Forelimb muscle (tissue), 1 donor: ENCODE data around the gene TADA2B. TPM values are rescaled to one million over a fixed set of nuclear protein-coding genes. Genes with fewer than 3 reads are reported as not detected.

Experiments
- DNase-seq: peaks from one replicate; pipeline ENCODE4 v3.0.0-alpha.2; 2013; ENCODE audit warnings: low read depth
- polyA plus RNA-seq: library from polyadenylated mRNA; unstranded; fragments of 120-200 nt; gene quantifications from one replicate; pipeline ENCODE4 v1.2.1, GENCODE V29; 2013; ENCODE audit not compliant: insufficient read length

The TADA2B gene
- polyA plus RNA-seq, 1 donor: 22.0 TPM

DNA sequence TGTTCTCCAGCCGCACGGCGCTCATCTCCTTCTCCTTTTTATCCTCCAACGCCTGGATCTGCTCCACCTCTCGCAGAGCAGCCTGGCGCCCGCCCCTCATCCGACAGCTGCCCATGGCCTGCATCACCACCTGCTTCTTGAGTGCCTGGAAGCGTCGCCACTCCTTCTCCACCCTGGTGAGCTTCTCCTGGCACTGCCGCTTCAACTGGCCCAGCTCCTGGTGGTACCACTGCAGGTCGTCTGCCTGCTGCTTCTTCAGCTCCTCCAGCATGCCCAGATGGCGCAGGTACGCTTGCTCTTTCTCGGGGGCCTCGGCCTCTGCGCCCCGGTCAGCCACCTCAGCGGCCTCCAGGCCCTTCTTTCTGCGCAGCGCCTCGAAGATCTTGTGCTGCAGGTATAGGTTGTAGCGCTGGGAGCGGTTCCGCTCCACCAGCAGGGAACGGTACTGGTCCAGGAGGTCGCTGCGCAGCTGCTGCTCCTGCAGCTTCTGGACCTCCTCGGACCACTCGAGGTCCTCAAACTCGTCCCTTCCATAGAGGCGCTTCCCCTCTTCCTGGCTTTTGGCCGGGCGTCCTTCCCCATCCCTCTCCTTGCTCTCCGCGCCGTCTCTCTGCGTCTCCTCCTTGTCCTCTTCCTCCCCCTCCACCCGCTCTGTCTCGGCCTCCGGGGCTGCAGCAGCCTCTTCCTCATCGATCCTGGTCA lies 1.2 kb upstream of the TADA2B start:
- DNase-seq: no peak

DNA sequence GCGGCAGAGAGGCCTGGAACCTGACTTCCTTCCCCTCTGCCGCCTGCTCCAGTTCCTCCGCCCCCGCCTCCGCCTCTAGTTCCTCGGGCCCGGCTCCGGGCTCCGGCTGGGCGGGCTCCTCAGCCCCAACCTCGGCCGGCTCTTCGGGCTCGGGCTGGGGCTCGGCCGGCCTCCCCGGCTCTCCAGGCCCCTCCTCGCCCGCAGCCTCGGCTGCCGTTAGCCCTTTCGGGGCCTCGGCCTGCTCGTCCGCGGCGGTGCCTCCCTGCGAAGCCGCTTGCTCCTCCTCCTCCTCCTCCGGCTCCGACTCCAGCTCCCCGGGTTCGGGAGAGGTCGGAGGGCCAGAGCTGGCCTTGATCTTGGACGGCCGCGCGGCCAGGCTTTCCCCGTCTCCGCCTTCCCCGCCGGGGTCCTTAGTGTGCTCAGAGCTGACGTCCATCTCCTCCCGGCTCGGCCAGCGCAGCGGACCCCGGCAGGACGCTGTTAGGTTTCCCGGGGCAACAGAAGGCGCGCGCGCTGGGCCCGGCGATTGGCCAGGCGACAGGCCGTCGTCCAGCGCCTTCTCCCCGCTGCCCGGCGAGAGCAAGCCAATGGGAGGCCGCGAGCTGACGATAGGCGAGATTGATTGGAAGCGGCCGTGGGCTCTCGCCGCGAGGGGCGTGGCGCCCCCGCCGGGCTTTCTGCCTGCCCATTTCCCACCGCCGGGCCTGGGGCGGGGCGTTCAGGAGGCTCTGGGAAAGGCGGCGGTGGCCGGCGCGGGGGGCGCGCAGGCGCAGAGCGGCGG lies 479 bp upstream of the TADA2B start:
- DNase-seq: peak; percentile 93

DNA sequence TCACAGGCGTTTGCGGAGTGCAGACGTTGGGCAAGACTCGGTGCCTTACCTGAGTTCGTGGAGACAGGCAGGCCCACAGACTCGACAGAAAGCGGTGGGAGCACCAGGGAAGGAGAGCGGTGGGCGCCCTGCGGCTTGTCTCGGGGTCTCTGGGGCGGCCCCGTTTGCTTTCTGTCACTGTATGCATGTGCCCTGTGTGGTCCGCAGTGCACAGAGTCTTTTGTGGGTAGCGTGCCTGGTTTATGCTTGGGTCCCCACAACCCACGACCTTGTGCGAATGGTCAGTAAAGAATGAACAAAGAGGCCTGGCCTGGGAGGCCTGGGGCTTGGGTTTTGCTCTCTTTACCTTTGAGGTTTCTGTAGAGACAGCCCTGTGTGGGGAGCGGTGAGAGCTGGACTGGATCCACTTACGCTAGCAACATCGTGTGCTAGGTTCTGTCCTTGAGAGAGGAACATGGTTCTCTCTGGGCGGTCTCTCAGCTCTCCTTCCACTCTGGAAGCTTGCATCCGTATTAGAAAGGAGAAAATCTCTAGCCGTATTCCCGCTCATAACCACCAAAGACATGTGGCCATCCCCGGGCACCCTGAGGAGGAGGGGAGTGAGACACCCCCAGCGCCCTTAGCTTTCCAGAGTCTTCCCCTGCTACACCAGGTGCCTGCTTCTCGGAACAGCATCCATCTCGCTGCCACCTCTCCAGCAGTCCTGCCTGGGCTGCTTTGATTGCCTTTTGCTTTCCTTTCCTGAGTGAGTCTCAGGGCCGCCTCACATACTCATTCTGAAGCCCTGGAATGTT lies 1.2 kb downstream of the TADA2B start:
- no peak for DNase-seq

DNA sequence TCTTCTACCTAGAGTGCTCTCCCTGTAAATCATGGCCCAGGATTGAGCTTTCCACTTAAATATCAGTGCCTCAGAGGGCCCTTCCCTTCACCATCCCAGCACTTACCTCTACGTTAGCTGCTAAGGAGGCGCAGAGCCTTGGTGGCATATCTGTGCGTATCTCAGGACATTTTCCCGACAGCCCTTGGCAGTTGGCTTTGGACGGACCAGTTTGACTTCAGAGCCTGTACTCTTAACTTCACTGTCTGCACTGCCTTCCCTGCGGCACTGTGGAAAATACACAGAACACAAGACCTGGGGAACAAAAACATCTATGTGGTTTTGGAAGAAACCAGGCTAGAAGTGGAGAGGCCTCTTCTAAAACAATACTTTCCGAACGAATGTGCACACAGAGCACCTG lies 2.4 kb downstream of the TADA2B start:
- DNase-seq: no peak

DNA sequence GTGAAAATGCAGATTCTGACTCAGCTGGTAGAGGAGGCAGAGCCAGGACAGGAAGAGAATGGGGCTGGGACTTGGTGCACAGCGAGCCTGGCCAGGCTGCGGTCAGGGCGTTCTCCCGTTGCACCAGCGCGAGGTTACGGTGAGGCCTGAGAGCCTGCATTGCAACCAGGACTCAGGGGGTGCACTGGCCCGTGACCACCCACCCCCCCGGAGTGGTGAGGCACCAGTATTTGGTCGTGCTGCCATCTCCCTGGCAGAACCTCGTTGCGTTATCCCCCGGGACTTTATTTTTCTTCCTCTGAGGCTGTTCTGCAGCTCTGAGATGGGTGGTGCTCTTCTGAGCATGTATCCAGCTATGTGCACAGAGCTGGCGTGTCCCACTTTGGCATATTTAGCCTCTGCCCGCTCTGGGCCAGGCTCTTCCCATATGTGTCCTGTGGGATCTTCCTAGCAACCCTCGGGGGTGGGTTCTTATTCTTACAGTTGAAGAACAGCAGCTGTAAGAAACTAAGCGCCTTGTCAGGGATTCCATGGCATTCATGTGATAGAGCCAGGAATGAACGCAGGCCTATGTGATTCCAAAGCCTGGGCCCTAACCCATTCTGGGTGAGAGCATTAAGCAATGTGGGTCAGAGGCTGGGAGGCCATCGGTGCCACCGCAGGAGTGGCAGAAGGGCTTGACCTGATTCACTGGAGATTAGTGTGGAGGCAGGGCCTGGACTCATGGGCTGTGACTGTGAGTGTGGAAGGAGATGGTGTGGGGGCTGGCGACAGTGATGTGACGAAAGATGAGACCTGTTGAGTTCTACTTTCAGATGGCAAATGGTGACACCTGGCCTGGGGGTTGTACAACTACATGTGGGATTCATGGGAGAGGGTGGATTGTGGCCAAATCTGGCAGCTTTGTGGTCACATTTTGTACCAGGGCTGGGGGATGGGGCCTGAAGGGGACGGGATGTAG lies 3.1 kb downstream of the TADA2B start:
- DNase-seq: no peak

GRCh38 chr4:7046971-7047370 lies 3.8 kb downstream of the TADA2B start:
- DNase-seq: no peak

DNA sequence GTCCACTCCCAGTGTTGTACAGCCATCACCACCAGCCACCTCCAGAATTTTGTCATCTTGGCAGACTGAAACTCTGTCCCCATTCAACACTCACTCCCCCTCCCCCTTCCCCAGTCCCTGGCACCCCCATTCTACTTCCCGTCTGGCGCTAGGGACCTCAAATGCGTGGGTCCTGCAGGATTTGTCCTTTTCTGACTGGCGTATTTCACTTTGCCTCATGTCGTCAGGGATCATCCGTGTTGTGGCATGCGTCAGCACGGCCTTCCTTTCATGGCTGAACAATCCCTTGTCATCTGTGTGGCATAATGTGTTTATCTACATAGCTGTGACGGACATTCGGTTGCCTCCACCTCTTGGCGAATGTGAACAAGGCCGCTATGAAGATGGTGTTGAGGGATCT lies 5.5 kb downstream of the TADA2B start:
- DNase-seq: no peak

GRCh38 chr4:7049295-7049694 lies 6.1 kb downstream of the TADA2B start:
- DNase-seq: no peak

DNA sequence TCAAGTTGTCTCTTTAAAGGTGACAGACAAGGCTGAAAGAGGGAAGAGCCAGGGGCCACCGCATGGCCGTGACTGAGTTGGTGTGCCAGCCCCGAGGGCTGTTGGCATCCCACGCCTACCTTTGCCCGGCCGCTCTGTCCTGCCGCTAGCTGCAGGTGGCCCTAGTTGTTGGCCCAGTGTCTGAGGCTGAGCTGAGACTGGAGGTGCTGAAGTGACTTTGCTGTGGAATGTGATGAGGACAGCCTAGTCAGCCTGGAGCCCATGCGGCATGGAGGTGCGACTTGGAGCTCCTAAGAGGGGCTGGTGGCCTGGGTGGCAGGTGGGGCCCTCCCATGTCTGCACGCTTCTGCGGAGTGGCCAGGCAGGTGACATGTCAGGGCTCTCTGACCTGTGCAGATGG lies 6.6 kb downstream of the TADA2B start:
- DNase-seq: no peak

DNA sequence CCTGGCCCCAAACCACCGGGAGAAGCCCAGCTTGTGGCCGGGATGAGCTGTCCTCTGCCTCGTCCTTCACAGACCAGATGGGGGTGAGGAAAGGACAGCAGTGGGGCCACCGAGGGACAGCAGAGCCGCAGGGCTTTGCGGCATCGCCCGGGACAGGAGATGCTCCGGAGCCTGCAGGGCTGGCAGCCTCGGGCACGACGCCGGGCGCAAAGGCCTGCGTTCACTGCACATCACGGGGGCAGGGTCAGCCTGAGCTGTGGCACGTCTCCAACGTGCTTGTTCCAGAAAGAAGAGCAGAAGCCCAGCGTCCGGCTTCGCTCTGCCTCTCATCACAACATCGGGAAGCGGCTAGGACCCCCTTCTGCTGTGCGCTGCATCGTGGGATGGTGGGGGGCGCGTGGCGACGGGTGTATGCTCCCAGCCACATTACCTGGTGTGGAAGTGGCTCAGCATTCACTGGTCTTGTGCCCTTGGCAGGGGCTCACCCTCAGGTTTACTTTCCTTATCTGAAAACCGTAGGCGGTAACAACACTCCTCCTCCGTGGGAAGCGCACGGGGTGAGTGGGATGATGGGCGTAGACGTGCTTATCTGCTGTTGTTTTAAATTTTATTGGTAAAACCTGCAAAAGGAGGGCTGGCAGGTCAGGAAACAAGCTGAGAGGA lies 7.4 kb downstream of the TADA2B start:
- no peak for DNase-seq

GRCh38 chr4:7051144-7051495 lies 7.9 kb downstream of the TADA2B start:
- DNase-seq: no peak

DNA sequence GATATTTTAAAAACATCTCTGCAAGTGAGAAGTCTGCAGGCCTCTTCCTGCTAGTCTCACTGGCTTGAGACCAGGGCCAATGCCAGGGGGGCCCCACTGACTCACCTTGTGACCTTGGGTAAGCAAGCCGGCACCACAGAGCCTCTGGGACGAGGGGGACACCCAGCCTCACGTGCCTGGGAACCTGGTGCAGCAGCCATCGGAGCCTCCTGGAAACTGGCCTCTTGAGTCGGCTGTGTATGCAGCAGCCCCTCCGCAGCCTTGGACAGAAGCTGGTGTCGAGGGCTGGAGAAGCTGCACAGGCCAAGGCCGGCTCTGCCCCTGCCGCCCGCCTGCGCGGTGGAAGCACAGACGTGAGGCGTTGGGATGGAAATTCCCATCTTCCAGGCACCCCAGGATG lies 8.7 kb downstream of the TADA2B start:
- no peak for DNase-seq

DNA sequence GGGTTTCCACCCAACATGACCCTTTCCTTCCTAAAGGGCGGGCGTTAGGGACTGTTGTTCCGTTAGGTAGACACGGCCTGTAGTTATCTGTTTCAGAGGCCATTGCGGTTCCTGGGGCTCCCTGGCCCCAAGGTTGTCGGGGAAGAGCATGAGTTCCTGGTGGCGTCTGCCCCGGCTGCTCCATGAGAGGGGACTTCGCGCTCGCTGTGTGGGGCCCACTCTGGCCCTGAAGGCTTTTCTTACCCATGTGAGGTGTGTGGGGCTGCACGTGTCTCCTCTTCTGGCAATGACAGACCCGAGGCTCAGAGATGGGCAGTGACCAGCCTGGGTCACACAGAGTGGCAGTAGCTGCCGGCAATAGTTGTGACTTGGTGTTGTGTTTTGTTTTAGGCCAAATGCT lies 9.1 kb downstream of the TADA2B start:
- DNase-seq: no peak

- no peak for DNase-seq
Measured at GRCh38 chr4:7052923-7053715, 9.9 kb downstream of the TADA2B start.

DNA sequence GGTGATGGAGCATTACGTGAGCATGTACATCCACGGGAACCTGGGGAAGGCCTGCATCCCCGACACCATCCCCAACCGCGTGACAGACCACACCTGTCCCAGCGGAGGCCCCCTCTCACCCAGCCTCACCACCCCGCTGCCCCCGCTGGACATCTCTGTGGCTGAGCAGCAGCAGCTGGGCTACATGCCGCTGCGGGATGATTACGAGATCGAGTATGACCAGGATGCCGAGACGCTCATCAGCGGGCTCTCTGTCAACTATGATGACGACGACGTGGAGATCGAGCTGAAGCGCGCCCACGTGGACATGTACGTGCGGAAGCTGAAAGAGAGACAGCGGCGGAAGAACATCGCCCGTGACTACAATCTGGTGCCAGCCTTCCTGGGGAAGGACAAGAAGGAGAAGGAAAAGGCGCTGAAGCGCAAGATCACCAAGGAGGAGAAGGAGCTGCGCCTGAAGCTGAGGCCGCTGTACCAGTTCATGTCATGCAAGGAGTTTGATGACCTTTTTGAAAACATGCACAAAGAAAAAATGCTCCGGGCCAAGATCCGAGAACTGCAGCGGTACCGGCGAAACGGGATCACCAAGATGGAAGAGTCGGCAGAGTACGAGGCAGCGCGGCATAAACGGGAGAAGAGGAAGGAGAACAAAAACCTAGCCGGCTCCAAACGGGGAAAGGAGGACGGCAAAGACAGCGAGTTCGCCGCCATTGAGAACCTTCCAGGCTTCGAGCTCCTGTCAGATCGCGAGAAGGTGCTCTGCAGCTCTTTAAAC lies 11.1 kb downstream of the TADA2B start:
- DNase-seq: no peak

DNA sequence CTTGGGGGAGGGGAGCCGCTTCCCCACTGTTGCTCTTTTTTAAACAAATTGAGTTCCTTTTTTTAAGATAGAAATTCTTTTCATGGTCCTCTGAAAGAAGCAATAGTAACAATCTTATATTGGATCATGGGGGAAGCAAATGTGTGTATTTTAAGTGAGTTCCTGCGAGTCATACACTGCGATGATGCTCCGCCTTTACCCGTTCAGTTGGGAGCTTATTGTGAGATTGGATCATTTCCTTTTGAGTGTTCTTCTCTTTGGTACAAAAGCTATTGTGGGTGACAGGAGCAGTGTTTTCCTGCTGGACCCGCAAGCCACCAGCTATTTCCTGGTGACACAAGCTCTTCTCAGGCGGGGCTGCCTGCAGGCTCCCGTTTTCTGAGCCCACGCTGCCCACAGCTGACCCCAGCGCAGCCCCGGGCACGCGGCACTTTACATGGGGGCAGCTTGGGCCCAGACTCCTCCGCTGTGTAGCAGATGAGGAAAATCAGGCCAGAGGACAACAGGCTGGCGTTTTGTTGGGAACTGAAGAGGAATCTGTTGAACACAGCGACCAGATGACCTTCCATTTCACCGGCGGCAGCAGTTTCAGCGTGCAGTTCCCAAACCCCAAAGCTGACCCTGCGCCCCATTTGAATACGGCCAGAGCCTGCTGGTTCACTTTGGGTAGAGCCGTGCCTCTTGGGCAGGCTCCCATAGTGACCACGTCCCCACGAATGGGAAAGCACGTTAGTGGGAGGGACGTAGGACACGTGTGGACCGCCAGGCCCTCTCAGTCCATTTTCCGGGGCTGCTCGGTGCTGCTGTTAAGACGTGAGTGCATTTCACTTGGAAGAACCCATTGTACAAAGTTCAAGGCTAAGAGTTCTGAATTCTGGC lies 12.2 kb downstream of the TADA2B start:
- no peak for DNase-seq

- DNase-seq: no peak
Measured at GRCh38 chr4:7055990-7056325, 12.8 kb downstream of the TADA2B start.

- DNase-seq: no peak
Measured at GRCh38 chr4:7058792-7059191, 15.6 kb downstream of the TADA2B start.
